ENCODE data around the gene MTUS2.

MTUS2 gene

DNA sequence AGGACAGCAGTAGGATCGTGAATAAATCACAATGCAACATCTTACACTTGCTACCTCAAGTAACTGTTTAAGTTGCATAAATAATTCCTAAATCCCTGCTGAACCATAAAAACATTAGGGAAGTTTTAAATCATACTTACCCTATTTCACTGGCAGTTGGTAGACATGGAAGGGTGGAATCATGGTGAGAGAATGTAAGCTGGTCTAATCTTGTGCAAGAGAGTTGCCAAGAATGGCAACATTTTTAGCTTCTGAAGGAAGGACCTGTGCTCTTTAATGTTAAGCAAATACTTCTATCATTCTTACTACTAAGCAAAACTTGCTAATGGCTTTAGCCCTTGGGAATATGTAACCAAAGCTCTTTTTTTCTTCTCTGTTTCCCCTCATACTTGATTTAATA, 46.8 kb downstream of the MTUS2 start:
- no peak for DNase-seq (ENCODE audit: low read depth)
- no peak overlapping the region for H3K4me3 ChIP-seq (ENCODE audit: low read length)
- TF ChIP-seq, protein P1, sequence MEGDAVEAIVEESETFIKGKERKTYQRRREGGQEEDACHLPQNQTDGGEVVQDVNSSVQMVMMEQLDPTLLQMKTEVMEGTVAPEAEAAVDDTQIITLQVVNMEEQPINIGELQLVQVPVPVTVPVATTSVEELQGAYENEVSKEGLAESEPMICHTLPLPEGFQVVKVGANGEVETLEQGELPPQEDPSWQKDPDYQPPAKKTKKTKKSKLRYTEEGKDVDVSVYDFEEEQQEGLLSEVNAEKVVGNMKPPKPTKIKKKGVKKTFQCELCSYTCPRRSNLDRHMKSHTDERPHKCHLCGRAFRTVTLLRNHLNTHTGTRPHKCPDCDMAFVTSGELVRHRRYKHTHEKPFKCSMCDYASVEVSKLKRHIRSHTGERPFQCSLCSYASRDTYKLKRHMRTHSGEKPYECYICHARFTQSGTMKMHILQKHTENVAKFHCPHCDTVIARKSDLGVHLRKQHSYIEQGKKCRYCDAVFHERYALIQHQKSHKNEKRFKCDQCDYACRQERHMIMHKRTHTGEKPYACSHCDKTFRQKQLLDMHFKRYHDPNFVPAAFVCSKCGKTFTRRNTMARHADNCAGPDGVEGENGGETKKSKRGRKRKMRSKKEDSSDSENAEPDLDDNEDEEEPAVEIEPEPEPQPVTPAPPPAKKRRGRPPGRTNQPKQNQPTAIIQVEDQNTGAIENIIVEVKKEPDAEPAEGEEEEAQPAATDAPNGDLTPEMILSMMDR (conservative IDR thresholded peaks at IDR 0.05; ENCODE audit: low read depth, low read length) = no peak

DNA sequence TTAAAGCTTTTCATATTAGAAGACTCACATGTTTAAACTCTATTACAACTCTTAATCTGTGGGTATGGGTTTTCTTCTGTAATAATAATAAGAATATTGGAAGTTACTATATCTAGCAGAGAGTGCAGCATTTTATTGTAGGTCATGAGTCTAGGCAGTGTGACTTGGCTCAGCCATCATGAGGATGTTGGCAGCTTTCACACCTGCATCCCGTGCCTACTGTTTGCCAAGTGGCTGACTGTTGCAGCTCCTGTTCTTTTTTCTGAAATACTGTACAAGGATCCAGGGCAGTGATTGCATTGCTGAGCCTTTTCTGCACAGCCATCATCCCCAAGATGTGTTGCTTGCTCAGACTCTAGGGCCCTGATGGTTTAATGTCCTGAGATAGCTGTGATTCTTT, 47.4 kb downstream of the MTUS2 start:
- TF ChIP-seq, protein P1 (conservative IDR thresholded peaks at IDR 0.05; ENCODE audit: low read depth, low read length) = no peak
- H3K4me3 ChIP-seq (ENCODE audit: low read length) = no peak overlapping the region

DNA sequence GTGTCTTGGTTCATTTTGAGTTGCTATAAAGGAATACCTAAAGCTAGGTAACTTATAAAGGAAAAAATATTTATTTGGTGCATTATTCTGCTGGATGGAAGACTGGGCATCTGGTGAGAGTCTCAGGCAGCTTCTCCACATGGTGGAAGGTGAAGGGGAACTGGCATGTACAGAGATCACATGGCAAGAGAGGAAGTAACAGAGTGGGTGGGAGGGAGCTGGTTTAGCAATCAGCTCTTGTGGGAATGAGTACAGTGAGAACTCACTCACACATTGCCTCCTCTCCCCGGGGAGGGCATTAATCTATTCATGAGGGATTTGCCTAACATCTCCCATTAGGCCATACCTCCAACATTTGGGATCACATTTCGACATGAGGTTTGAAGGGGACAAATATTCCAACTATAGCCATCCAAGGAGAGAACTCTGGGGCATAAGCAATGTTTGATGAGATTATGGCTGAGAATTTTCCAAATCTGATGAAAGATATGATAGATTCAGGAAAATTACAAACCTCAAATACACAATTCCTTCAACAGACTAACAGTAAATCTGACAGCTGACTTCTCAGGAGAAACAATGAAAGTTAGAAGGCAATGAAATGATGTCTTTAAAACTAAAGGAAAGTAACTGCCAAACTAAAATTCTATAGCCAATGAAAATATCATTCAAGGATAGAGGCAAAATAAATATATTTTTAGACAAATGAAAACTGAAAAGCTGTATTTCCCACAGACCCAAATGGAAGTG, 52.5 kb downstream of the MTUS2 start:
- TF ChIP-seq, protein P1 (conservative IDR thresholded peaks at IDR 0.05; ENCODE audit: low read depth, low read length) = no peak
- H3K4me3 ChIP-seq (ENCODE audit: low read length) = no peak overlapping the region
- DNase-seq (ENCODE audit: low read depth) = no peak

More for the DNA sequence above, 47.4 kb downstream of the MTUS2 start:
- DNase-seq (ENCODE audit: low read depth) = no peak

DNA sequence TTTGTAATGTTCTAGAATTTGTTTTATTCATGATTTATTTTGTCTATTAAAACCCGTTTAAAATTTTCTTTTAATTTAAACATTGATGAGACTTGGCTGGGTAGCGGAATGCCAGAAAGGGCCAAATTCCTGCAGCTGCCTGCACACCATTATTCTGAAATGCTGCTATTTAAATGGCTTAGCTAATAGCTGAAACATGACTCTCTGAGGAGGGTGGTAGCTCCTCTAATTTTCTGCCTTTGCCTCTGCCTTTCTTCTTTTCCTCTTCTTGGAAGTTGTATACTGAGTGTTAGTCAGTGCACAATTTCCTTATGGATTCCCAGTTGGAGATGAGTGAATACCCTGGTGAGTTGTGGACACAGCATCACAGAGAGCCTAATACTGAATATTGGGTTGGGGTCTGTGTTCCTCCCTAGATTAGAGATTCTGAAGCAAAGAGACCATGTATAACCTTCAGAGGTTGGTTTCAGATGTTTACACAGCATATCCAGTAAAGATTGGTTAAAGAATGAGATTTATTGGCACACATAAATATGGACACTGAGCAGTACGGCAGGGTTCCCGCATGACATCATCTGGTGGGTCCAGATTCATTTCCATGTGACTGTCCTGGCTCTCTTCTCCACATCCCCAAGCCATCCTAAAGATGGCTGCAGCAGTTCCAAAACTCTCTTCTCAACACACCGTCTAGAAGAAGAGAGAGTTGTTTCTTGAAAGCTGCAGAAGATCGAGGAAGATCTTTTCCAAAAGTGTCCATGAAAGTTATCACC, 55.9 kb downstream of the MTUS2 start:
- H3K4me3 ChIP-seq (ENCODE audit: low read length) = no peak overlapping the region
- no peak for DNase-seq (ENCODE audit: low read depth)
- TF ChIP-seq, protein P1 (conservative IDR thresholded peaks at IDR 0.05; ENCODE audit: low read depth, low read length) = no peak

DNA sequence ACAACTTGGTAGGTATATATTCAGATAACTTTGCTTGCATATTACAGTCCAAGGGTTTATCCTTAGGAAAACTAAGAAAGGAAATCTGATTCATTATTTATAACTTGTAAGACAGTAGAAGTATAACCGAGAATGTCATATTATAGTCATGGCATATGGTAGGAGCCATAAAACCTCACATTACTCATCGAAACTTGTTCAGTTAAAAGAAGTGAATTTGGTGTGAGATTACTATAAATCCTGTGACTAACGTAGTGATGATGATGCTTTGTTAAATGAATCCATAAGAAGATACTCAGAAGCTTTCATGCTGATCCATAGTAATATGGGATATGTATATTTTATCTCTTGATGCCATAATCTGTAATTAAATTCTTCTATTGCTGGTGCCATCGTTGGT, 57.3 kb downstream of the MTUS2 start:
- H3K4me3 ChIP-seq (ENCODE audit: low read length) = no peak overlapping the region
- no peak for DNase-seq (ENCODE audit: low read depth)
- TF ChIP-seq, protein P1 (conservative IDR thresholded peaks at IDR 0.05; ENCODE audit: low read depth, low read length) = no peak

DNA sequence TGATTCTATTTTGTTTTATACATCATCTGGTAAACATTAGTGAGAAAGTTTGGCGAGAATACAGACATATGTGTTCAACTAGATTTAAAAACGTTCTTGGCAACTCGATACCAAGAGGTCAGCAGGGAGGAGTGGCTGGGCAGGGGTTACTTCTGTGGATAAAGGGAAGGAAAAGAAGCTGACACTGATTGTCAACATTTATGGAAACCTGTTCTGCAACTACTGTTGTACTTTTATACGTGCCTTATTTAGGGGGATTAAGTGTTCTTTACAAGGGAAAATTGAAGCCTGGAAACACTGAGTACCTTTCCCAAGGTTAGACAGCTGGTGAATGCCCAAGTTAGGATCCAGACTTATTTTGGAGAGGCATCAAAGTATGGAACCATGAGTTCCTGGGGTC, 65.0 kb downstream of the MTUS2 start:
- DNase-seq (ENCODE audit: low read depth) = no peak
- H3K4me3 ChIP-seq (ENCODE audit: low read length) = no peak overlapping the region
- TF ChIP-seq, protein P1 (conservative IDR thresholded peaks at IDR 0.05; ENCODE audit: low read depth, low read length) = no peak
